DMS 273 (cell line): Measurements from ENCODE around the gene ATL2.
"Not testable (repeated sequence)": the region's sequence is repeated elsewhere in the genome, so short reads cannot be mapped to it uniquely, and the experiment has no call there.

Experiments
- DNase-seq: peaks from one replicate; lab custom pipeline; 2025; ENCODE audit not compliant: unreplicated experiment; lab: John Stamatoyannopoulos, UW

ATL2 gene

DNA sequence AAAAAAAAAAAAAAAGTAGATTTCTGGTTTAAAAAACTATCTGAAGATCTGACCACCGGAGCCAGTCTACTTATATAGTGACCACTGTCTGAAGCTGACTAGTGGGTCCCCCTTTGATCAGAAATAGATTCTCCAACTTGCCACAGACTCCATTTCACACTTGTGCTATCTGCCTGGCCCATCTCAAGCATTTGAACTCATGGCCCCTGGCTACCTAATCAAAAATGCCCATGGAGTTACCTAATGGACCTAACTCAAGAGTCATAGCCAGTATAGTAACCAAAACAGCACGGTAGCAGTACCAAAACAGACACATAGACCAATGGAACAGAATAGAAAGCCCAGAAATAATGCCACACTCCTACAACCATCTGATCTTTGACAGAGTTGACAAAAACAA is 17.0 kb upstream of the ATL2 start:
- no peak for DNase-seq

GRCh38 chr2:38390947-38391346 is 13.9 kb upstream of the ATL2 start:
- no peak for DNase-seq

DNA sequence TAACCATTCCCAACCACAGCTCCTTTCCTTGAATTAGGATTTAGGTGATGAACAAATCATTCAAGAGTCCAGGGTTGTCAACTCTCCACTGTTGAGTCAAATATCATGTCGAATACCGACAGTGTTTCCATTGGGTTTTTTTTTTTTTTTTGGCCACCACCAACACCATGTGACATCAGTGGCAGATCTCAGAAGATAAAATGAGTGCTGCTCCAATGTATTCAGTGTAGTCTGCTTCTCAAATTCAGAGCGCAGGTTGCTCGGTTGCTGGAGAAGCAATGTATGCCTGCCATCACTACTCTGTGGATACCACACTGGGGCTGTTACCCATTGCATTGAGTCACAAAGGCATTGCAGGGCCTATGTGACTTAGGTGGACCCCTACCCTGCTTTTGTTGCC is 10.8 kb upstream of the ATL2 start:
- no peak for DNase-seq

GRCh38 chr2:38386821-38387220 is 9.7 kb upstream of the ATL2 start:
- no peak for DNase-seq

- no peak for DNase-seq
Measured at GRCh38 chr2:38386377-38386776, 9.3 kb upstream of the ATL2 start.

DNA sequence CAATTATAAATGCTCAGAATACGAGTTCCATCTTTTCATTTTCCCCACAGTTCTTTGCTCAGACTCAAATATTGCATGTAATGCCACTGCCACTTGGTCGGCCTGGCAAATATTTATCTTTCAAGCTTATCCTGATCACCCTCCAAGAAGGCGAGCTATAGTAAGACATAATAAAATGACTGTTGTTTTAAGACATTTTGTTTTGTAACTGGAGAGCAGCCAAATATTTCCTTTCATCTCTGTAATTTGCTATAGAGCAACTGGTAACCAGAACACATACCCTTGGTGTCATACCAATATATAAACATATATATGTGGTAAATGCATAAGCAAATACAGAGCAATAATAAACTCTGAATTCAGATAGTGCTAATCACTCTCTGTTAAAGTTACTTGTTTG is 7.3 kb upstream of the ATL2 start:
- DNase-seq, result no peak

DNA sequence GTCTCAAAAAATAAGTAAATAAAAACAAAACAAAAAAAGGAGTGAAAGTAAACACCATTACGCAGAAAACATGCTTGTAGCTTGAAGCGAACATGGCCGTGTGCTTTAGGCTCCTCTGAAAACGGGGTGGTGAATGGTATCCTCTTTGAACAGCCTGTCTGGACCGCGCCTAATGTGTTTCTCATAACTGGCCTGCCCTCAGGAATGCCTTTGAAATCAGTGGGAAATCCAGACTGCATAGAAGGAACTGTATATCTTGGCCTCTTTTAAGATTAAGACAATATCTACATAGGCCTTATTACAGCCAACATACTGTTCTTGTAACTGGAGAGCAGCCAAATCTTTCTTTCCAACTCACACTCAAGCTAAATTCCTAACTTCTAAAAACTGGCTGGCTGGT is 6.7 kb upstream of the ATL2 start:
- not testable (repeated sequence) for DNase-seq

- DNase-seq, result no peak
Measured at GRCh38 chr2:38381381-38382143, 4.5 kb upstream of the ATL2 start.

- no peak for DNase-seq
Measured at GRCh38 chr2:38380397-38381130, 3.5 kb upstream of the ATL2 start.

DNA sequence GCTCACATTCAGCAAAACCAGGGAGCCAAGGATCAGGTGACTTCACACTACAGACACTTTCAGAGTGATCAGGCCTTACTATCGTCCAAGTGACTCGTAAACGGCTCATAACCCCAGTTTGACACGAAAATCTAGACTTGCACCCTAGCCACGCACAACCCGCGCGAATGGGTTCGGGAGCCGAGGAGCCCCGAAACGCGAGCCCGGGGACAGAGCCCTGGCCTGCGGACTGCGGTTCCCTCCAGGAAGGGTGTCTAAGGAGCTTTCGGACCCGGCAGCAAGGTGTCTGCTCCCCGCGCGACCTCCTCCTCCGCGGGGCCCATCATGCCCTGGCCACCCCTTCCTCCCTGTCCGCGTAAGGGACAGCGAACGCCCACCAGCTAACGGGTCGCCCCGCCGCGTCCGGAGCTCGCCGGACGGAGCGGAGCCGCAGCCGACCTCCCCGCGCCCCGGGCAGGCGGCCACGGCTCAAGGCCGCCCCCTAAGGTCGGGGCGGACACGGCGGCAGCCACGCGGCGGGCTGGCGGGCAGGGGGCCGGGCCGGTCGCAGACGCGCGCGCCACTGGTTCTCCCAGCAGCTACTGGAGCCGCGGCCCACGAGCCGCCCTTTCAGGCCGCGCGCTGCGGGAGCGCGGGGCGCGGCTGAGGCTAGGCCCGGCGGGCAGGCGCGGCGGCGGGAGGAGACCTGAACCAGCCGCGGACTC is 575 bp downstream of the ATL2 start:
- peak; percentile 82 for DNase-seq

DNA sequence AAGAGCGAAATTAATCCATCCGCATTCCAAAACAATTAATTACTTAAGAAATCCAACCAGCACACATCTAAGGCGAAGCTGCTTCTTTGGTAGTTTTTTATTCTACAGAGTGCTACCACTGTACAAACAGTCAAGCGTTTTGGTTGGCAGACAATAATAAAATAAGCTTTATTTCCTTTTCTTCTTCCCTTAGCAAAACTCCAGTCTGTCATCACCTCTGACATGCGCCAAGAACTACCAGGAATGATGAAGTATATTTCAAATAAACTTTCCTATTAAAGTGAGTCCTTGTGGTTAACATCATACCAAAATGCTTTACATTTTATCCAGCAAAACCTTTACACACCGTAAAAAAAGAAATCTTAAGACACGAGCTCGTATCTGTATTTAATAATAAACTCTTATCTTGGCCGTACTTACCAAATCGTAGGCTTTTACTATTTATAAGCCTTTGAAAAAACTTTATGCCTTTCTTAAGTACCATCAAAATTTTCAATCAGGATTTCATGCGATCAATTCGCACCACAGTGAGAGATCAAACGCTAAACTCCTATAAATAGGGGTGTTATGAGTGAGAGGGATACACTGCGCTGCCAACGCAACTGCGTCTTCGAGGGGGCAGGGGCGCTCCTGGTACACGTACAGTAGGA is 1.3 kb downstream of the ATL2 start:
- DNase-seq, result peak; percentile 30

DNA sequence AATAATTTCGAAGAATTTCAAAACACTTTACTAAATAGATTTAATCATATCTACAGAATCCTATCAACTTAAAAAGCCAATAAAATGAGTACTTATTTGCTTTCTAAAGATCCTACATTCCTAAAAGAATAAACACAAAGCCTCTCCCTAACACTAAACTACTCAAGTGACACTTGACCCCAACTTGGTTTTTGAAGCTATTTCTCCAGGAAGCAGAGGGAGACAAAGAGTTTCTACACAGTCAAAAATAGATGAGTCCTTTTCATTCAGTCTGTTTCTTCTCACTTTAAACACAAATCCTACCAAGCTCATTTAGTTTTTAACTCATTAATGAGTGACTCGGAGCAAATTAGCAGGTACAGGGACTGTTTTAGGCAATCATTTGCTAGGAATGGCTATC is 2.1 kb downstream of the ATL2 start:
- DNase-seq, result no peak

DNA sequence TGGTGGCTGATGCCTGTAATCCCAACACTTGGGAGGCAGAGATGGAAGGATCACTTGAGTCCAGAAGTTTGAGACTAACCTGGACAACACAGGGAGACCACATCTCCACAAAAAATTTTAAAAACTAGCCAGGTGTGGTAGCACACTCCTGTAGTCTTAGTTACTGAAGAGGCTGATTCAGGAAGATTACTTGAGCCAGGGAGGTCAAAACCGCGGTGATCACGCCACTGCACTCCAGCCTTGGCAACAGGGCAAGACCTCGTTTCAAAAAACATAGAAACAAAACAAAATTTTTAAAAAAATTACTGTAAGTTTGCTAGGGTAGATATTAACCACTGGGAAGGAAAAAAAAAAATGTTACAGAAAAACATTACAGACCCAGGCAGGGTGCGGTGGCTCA is 5.8 kb downstream of the ATL2 start:
- no peak for DNase-seq

DNA sequence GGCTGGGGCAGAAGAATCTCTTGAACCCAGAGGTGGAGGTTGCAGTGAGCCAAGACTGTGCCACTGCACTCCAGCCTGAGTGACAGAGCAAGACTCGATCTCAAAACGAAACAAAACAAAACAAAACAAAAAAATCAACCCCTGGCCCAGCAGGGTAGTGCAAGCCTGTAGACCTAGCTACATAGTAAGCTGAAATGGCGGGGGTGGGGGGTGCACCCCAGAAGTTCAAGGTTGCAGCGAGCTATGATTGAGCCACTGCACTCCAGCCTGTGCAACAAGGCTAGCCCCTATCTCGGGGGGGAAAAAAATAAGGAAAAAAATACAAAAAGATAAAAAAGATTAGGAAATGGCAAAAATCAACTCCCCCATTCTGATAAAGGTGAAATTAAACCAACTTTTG is 6.4 kb downstream of the ATL2 start:
- DNase-seq, result no peak

DNA sequence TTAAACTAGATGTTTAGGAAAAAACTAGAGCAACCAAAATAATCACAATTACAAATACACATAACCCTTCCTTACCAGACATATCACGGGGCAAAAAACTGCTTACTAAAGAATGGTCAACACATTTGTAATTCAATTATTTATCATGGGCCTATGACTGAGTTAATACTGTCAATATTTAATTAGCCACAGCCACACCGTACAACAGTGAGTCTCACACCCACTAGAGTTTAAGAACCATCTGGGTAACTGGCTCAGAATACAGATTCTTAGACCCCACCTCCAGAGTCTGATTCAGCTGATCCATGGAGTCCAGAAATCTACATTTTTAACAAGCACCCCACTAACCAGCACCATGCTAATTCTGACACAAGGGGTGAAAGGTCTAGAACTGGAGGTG is 14.8 kb downstream of the ATL2 start:
- DNase-seq, result no peak

- DNase-seq, result no peak
Measured at GRCh38 chr2:38360177-38360576, 16.9 kb downstream of the ATL2 start.

- DNase-seq, result no peak
Measured at GRCh38 chr2:38353402-38353801, 23.7 kb downstream of the ATL2 start.

DNA sequence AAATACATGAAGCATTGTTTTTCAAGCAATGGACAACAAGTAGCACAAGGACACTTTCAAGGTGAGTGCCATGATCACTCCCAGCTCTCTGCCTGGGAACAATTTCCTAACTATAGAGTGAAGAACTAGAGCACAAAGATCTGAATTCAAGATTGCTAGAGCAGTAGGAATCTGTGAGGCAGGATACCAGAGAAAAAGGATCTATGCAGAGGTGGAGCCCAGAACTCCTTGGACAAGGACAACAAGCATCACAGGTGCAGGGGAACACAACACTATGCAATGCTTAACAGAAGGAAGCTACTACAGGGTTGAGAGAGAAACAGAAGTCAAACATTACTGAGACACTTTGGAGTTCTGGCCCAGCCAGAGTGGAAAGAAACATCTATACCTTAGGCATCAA is 24.7 kb downstream of the ATL2 start:
- no peak for DNase-seq

- DNase-seq, result no peak
Measured at GRCh38 chr2:38345323-38346038, 31.6 kb downstream of the ATL2 start.

GRCh38 chr2:38344813-38345212 is 32.3 kb downstream of the ATL2 start:
- DNase-seq, result no peak

- no peak for DNase-seq
Measured at GRCh38 chr2:38343212-38343611, 33.9 kb downstream of the ATL2 start.
